ENCODE data around the gene SBK2. TPM values are rescaled to one million over a fixed set of nuclear protein-coding genes. Genes with fewer than 3 reads are reported as not detected.

Gene SBK2
- total RNA-seq, 2 experiments from 2014 or later = not detected

- Histone ChIP-seq H3K4me3 (ENCODE audit: low read depth, low read length, poor library complexity, severe bottlenecking) (no peak overlapping the region), H3K79me2 (ENCODE audit: insufficient read depth, low read depth, low read length) (no peaks in the 10 kb centered on the region), H3K36me3 (ENCODE audit: insufficient read depth, low read length) (no peaks in the 10 kb centered on the region), H3K4me2 (ENCODE audit: low read length) (no peak overlapping the region), H3K4me1 (ENCODE audit: insufficient read depth, low read length, poor library complexity, severe bottlenecking) (peaks cover 8% of the 10 kb centered on the region), H4K20me1 (ENCODE audit: insufficient read depth, low read length) (no peaks in the 10 kb centered on the region), H3K9me2 (ENCODE audit: insufficient read depth, low read length) (no peaks in the 10 kb centered on the region), H2AFZ (ENCODE audit: low read length) (no peak overlapping the region), H3K9me3 (ENCODE audit: low read length) (no peaks in the 10 kb centered on the region), H3K27ac (ENCODE audit: low read depth, low read length, poor library complexity, severe bottlenecking) (no peak overlapping the region)
- BruUV-seq (replicated peaks) = no TSS peak
- intact Hi-C loops (cut with micrococcal nuclease; ENCODE audit: unreplicated experiment) = no loop called here
- TF ChIP-seq EZH2phosphoT487 (IDR thresholded peaks at IDR 0.05; ENCODE audit: borderline replicate concordance, low read depth, low read length) = no peak
- TF ChIP-seq, protein P1, sequence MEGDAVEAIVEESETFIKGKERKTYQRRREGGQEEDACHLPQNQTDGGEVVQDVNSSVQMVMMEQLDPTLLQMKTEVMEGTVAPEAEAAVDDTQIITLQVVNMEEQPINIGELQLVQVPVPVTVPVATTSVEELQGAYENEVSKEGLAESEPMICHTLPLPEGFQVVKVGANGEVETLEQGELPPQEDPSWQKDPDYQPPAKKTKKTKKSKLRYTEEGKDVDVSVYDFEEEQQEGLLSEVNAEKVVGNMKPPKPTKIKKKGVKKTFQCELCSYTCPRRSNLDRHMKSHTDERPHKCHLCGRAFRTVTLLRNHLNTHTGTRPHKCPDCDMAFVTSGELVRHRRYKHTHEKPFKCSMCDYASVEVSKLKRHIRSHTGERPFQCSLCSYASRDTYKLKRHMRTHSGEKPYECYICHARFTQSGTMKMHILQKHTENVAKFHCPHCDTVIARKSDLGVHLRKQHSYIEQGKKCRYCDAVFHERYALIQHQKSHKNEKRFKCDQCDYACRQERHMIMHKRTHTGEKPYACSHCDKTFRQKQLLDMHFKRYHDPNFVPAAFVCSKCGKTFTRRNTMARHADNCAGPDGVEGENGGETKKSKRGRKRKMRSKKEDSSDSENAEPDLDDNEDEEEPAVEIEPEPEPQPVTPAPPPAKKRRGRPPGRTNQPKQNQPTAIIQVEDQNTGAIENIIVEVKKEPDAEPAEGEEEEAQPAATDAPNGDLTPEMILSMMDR (conservative IDR thresholded peaks at IDR 0.05; ENCODE audit: low read length) = no peak
- ChIA-PET POLR2A (no interaction called here), CTCF (ENCODE audit: unreplicated experiment) (interaction anchor here (0.6 kb wide), 1 partner anchor 75 kb away, joined by 3 read pairs; no protein-coding TSS in a partner anchor)
- no peak for DNase-seq (ENCODE audit: low spot score)
These were observed 16.6 kb upstream of the SBK2 start for GRCh38 chr19:55553217-55554182.

- BruUV-seq (replicated peaks) = no TSS peak
- Histone ChIP-seq H3K9me2 (ENCODE audit: insufficient read depth, low read length) (no peaks in the 10 kb centered on the region), H3K36me3 (ENCODE audit: insufficient read depth, low read length) (no peaks in the 10 kb centered on the region), H3K27ac (ENCODE audit: low read depth, low read length, poor library complexity, severe bottlenecking) (no peak overlapping the region), H3K4me2 (ENCODE audit: low read length) (no peak overlapping the region), H3K9me3 (ENCODE audit: low read length) (no peaks in the 10 kb centered on the region), H2AFZ (ENCODE audit: low read length) (no peak overlapping the region), H3K4me1 (ENCODE audit: insufficient read depth, low read length, poor library complexity, severe bottlenecking) (peaks cover 8% of the 10 kb centered on the region), H3K79me2 (ENCODE audit: insufficient read depth, low read depth, low read length) (no peaks in the 10 kb centered on the region), H4K20me1 (ENCODE audit: insufficient read depth, low read length) (no peaks in the 10 kb centered on the region), H3K4me3 (ENCODE audit: low read depth, low read length, poor library complexity, severe bottlenecking) (no peak overlapping the region)
- DNase-seq (ENCODE audit: low spot score) = no peak
- CTCF ChIA-PET (ENCODE audit: unreplicated experiment) = no interaction called here
- POLR2A ChIA-PET = no interaction called here
- intact Hi-C loops (cut with micrococcal nuclease; ENCODE audit: unreplicated experiment) = no loop called here
- TF ChIP-seq, protein P1 (conservative IDR thresholded peaks at IDR 0.05; ENCODE audit: low read length) = no peak
- no peak for TF ChIP-seq EZH2phosphoT487 (IDR thresholded peaks at IDR 0.05; ENCODE audit: borderline replicate concordance, low read depth, low read length)
These were observed 15.7 kb upstream of the SBK2 start for GRCh38 chr19:55552620-55553019.

DNA sequence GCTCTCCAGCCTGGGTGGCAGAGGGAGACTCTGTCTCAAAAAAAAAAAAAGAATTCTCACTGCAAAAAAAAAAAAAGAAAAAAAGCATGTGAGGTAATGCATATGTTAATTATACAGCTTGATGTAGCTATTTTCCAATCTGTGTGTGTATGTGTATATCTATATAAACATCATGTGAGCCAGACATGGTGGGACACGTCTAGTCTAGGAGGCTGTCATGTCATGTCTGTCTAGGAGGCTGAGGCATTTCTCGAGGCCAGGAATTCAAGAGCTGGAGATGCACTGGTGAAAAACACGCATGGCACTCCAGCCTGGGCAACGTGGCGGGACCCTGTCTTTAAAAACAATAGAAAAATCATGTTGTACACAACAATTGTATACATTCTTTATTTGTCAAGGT lies 15.3 kb upstream of the SBK2 start:
- TF ChIP-seq, protein P1 (conservative IDR thresholded peaks at IDR 0.05; ENCODE audit: low read length) = no peak
- TF ChIP-seq EZH2phosphoT487 (IDR thresholded peaks at IDR 0.05; ENCODE audit: borderline replicate concordance, low read depth, low read length) = no peak
- Histone ChIP-seq H3K27ac (ENCODE audit: low read depth, low read length, poor library complexity, severe bottlenecking) (no peak overlapping the region), H3K9me3 (ENCODE audit: low read length) (no peaks in the 10 kb centered on the region), H3K9me2 (ENCODE audit: insufficient read depth, low read length) (no peaks in the 10 kb centered on the region), H3K36me3 (ENCODE audit: insufficient read depth, low read length) (no peaks in the 10 kb centered on the region), H3K4me1 (ENCODE audit: insufficient read depth, low read length, poor library complexity, severe bottlenecking) (peaks cover 8% of the 10 kb centered on the region), H3K4me2 (ENCODE audit: low read length) (no peak overlapping the region), H2AFZ (ENCODE audit: low read length) (no peak overlapping the region), H4K20me1 (ENCODE audit: insufficient read depth, low read length) (no peaks in the 10 kb centered on the region), H3K4me3 (ENCODE audit: low read depth, low read length, poor library complexity, severe bottlenecking) (no peak overlapping the region), H3K79me2 (ENCODE audit: insufficient read depth, low read depth, low read length) (no peaks in the 10 kb centered on the region)
- BruUV-seq (replicated peaks) = no TSS peak
- CTCF ChIA-PET (ENCODE audit: unreplicated experiment) = no interaction called here
- intact Hi-C loops (cut with micrococcal nuclease; ENCODE audit: unreplicated experiment) = no loop called here
- DNase-seq (ENCODE audit: low spot score) = no peak
- POLR2A ChIA-PET = no interaction called here

Measured in OCI-LY7 (cell line).